Fibroblast of lung (primary cell): Measurements from ENCODE around the gene CBX1.

ENCODE experiments used
- EZH2 ChIP-seq: IDR thresholded peaks from 2 replicates; pipeline ENCODE4 v1.5.1; 2012; ENCODE audit warnings: low read length, control low read depth, mild to moderate bottlenecking; ENCODE audit errors: missing control alignments
- TF ChIP-seq, protein P1 (sequence below), 2 donors: IDR thresholded peaks in 1 of 2; conservative IDR thresholded peaks in 1 of 2; 1 replicate in 1 of 2; 2 replicates in 1 of 2; pipeline ENCODE4 v1.5.1; 2011 to 2012; ENCODE audit warnings: low read length in 2 of 2, control low read depth in 1 of 2, inconsistent platforms in 1 of 2, low read depth in 1 of 2, mild to moderate bottlenecking in 1 of 2

DNA sequence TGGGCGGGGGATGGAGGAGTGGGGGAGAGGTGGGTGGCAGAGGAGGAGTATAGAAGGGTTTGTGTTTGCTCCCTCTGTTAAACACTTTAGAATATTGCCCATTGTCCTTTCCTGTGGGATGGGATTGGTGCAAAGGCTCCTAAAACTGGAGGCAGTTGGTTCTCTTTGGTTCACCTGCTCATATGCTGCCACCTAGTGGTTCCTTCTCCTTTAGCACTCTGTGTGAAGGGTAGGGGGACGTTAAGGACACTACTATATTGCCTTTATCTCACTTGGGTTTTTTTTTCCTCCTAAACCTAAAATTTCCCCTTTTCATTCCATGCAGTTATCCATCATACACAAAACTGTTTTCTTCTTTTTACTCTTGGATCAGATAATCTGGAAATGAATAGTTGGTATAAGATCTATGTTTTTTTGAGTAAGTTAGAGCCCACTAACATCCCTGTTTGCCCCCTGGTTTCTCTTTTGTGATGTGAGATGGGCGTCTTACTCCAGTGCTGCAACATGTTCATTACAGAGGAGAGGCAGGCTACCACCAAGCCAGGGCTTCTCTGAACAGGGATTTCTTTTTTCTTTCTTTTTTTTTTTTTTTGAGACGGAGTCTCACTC lies 30.0 kb upstream of the CBX1 start:
- TF ChIP-seq EZH2 = no peak
- TF ChIP-seq, protein P1, sequence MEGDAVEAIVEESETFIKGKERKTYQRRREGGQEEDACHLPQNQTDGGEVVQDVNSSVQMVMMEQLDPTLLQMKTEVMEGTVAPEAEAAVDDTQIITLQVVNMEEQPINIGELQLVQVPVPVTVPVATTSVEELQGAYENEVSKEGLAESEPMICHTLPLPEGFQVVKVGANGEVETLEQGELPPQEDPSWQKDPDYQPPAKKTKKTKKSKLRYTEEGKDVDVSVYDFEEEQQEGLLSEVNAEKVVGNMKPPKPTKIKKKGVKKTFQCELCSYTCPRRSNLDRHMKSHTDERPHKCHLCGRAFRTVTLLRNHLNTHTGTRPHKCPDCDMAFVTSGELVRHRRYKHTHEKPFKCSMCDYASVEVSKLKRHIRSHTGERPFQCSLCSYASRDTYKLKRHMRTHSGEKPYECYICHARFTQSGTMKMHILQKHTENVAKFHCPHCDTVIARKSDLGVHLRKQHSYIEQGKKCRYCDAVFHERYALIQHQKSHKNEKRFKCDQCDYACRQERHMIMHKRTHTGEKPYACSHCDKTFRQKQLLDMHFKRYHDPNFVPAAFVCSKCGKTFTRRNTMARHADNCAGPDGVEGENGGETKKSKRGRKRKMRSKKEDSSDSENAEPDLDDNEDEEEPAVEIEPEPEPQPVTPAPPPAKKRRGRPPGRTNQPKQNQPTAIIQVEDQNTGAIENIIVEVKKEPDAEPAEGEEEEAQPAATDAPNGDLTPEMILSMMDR (conservative IDR thresholded peaks at IDR 0.05 in 1 of 2, IDR thresholded peaks at IDR 0.05 in 1 of 2; ENCODE audit: low read depth in 1 of 2, low read length in 2 of 2) = peak; percentile 86 to 94
